ENCODE measurements around the gene TP53INP2.

DNA sequence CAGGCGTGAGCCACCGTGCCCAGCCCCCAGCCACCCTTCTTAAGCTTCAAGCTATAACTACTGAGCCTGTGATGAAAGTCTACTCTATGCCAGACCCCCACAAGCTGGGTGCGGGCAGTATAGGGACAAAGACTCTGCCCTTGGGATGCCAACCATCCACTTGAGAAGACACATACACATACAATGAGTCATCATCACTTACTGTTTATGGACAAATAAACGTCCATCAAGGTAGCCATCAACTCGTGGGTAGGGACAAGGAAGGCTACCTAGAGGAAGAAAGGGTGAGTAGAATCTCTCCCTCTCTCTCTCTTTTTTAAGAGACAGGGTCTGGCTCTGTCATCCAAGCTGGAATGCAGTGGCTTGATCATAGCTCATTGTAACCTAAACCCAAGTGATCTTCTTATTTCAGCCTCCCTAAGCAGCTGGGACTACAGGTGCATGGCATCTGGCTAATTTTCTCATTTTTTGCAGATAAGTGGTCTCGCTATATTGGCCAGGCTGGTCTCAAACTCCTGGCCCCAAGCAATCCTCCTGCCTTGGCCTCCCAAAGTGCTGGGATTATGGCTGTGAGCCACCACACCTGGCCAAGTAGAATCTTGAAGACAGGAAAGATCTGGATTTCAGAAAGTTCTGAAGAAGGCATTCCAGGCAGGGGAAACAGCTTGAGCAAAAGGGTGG is 2.6 kb upstream of the TP53INP2 start:
- TF ChIP-seq POU2F2 (IDR thresholded peaks at IDR 0.05; ENCODE audit: low read depth, low read length) = no peak
- no peak for TF ChIP-seq POLR2A (IDR thresholded peaks at IDR 0.05; ENCODE audit: low read depth, low read length)
- no peak for TF ChIP-seq TAF1 (IDR thresholded peaks at IDR 0.05; ENCODE audit: low read depth, low read length)
- no peak for TF ChIP-seq SPI1 (IDR thresholded peaks at IDR 0.05; ENCODE audit: low read depth, low read length)
- no peak for TF ChIP-seq POLR2AphosphoS5 (IDR thresholded peaks at IDR 0.05; ENCODE audit: low read depth, low read length)
